Activated T-helper 17 cell treated with anti-CD3 and anti-CD28 coated beads, Interleukin-2, amount 50 U/mL, for 72 hours (primary cell): ENCODE results near the gene FRMD4B. TPM values are rescaled to one million over a fixed set of nuclear protein-coding genes. Genes with fewer than 3 reads are reported as not detected.

ENCODE experiments used
- ATAC-seq: fragments of 150-1000 bp; cut with Tn5 transposase; replicated peaks from 2 replicates; pipeline ENCODE4 v1.10.0; 2021; ENCODE audit warnings: mild to moderate bottlenecking, moderate library complexity
- H3K27ac Mint-ChIP-seq: one replicate; pipeline ENCODE4 v1.8.0; 2022; ENCODE audit warnings: mixed read lengths
- H3K27me3 Mint-ChIP-seq: one replicate; pipeline ENCODE4 v1.8.0; 2022; ENCODE audit warnings: mixed read lengths
- H3K36me3 Mint-ChIP-seq: one replicate; pipeline ENCODE4 v1.8.0; 2022; ENCODE audit warnings: low read depth, mild to moderate bottlenecking, mixed read lengths
- H3K4me1 Mint-ChIP-seq: one replicate; pipeline ENCODE4 v1.8.0; 2022; ENCODE audit warnings: mixed read lengths
- H3K4me3 Mint-ChIP-seq: one replicate; pipeline ENCODE4 v1.8.0; 2022; ENCODE audit warnings: mild to moderate bottlenecking, mixed read lengths
- H3K9me3 Mint-ChIP-seq: one replicate; pipeline ENCODE4 v1.8.0; 2022; ENCODE audit warnings: mixed read lengths
- total RNA-seq, 2 donors: library from RNA; stranded (reverse); gene quantifications; one replicate each; pipeline ENCODE4 v1.2.3, GENCODE V29; 2022

FRMD4B gene
- total RNA-seq, 2 donors from 2014 or later, result 16.6 to 49.0 TPM

DNA sequence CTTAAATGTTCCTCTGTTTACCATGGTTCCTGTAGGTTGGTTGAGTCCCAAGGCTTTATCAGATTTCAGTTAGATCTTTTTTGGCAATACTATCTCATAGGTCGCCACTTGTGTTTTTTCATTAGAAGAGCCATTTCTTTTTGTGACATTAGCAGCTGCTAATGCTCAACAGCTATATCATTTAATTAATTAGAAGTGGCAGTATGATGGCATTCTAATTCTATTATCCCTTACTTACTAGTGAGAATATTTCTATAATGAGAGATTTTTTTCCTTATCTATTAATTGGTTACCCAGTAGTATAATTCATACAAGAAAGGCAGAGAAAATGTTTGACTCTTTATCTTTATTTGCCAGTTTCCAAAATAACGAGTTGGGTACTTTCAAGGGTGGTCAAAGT is 25.2 kb downstream of the FRMD4B start:
- Mint-ChIP-seq H3K4me1 (no peaks in the 10 kb centered on the region), H3K27me3 (peaks cover 3% of the 10 kb centered on the region), H3K36me3 (no peaks in the 10 kb centered on the region), H3K27ac (no peak overlapping the region), H3K9me3 (peaks cover 5% of the 10 kb centered on the region), H3K4me3 (no peak overlapping the region)
- no peak for ATAC-seq

- peaks cover 3% of the 10 kb centered on the region for H3K27me3 Mint-ChIP-seq
- ATAC-seq, result no peak
- H3K9me3 Mint-ChIP-seq, result peaks cover 5% of the 10 kb centered on the region
- no peak overlapping the region for H3K27ac Mint-ChIP-seq
- no peak overlapping the region for H3K4me3 Mint-ChIP-seq
- no peaks in the 10 kb centered on the region for H3K4me1 Mint-ChIP-seq
- H3K36me3 Mint-ChIP-seq, result no peaks in the 10 kb centered on the region
Measured at GRCh38 chr3:69359916-69360315, 26.0 kb downstream of the FRMD4B start.

- peaks cover 3% of the 10 kb centered on the region for H3K27me3 Mint-ChIP-seq
- H3K9me3 Mint-ChIP-seq, result peaks cover 5% of the 10 kb centered on the region
Measured at GRCh38 chr3:69359339-69359893, 26.5 kb downstream of the FRMD4B start.

GRCh38 chr3:69357196-69357595 is 28.7 kb downstream of the FRMD4B start:
- no peak for ATAC-seq
- H3K36me3 Mint-ChIP-seq, result no peaks in the 10 kb centered on the region
- peaks cover 13% of the 10 kb centered on the region for H3K27me3 Mint-ChIP-seq
- peaks cover 5% of the 10 kb centered on the region for H3K9me3 Mint-ChIP-seq
- peaks cover 4% of the 10 kb centered on the region for H3K4me1 Mint-ChIP-seq
- H3K4me3 Mint-ChIP-seq, result no peak overlapping the region
- no peak overlapping the region for H3K27ac Mint-ChIP-seq

More at GRCh38 chr3:69359339-69359893, 26.5 kb downstream of the FRMD4B start:
- no peaks in the 10 kb centered on the region for H3K36me3 Mint-ChIP-seq
- H3K27ac Mint-ChIP-seq, result no peak overlapping the region
- ATAC-seq, result no peak
- no peaks in the 10 kb centered on the region for H3K4me1 Mint-ChIP-seq
- H3K4me3 Mint-ChIP-seq, result no peak overlapping the region

- ATAC-seq, result no peak
- peaks cover 4% of the 10 kb centered on the region for H3K4me1 Mint-ChIP-seq
Measured at GRCh38 chr3:69354948-69355347, 30.9 kb downstream of the FRMD4B start.

DNA sequence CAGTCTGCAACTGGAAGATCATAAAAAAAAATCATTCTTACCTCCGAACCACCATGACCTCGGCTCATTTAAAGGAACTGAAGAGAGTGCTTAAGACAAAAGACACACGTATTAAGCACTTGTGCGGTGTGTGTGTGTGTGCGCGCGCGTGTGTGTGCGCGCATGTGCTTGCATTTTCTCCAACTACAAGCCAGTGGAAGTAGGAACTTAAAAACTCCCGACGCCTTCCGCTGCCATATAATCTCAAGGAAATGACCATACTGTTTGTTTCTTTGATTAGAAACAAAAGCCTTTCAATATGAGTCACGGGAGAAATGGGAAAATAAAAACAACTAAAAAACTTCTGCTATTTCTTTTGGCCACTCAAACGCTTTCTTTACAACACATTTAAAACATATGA is 32.4 kb downstream of the FRMD4B start:
- ATAC-seq, result no peak
- no peak overlapping the region for H3K27ac Mint-ChIP-seq

More at GRCh38 chr3:69354948-69355347, 30.9 kb downstream of the FRMD4B start:
- H3K27me3 Mint-ChIP-seq, result peaks cover 12% of the 10 kb centered on the region
- H3K36me3 Mint-ChIP-seq, result no peaks in the 10 kb centered on the region
- H3K4me3 Mint-ChIP-seq, result no peak overlapping the region
- H3K27ac Mint-ChIP-seq, result no peak overlapping the region
- H3K9me3 Mint-ChIP-seq, result peaks cover 5% of the 10 kb centered on the region

GRCh38 chr3:69353088-69353478 is 32.8 kb downstream of the FRMD4B start:
- no peak for ATAC-seq
- peak overlapping the region; percentile 53 for H3K4me3 Mint-ChIP-seq
- H3K27me3 Mint-ChIP-seq, result peaks cover 12% of the 10 kb centered on the region
- H3K9me3 Mint-ChIP-seq, result no peaks in the 10 kb centered on the region
- H3K36me3 Mint-ChIP-seq, result no peaks in the 10 kb centered on the region
- H3K27ac Mint-ChIP-seq, result no peak overlapping the region
- H3K4me1 Mint-ChIP-seq, result peaks cover 4% of the 10 kb centered on the region

More for the DNA sequence above, 32.4 kb downstream of the FRMD4B start:
- H3K9me3 Mint-ChIP-seq, result no peaks in the 10 kb centered on the region
- H3K27me3 Mint-ChIP-seq, result peaks cover 12% of the 10 kb centered on the region
- no peaks in the 10 kb centered on the region for H3K36me3 Mint-ChIP-seq
- H3K4me1 Mint-ChIP-seq, result peaks cover 4% of the 10 kb centered on the region
- H3K4me3 Mint-ChIP-seq, result peak overlapping the region; percentile 53

GRCh38 chr3:69352305-69353087 is 33.4 kb downstream of the FRMD4B start:
- no peak for ATAC-seq
- no peak overlapping the region for H3K27ac Mint-ChIP-seq
- no peak overlapping the region for H3K4me3 Mint-ChIP-seq
- no peaks in the 10 kb centered on the region for H3K36me3 Mint-ChIP-seq
- peaks cover 4% of the 10 kb centered on the region for H3K4me1 Mint-ChIP-seq
- H3K27me3 Mint-ChIP-seq, result peaks cover 13% of the 10 kb centered on the region
- H3K9me3 Mint-ChIP-seq, result no peaks in the 10 kb centered on the region

GRCh38 chr3:69343875-69344274 is 42.0 kb downstream of the FRMD4B start:
- Mint-ChIP-seq H3K4me3 (no peak overlapping the region), H3K9me3 (no peaks in the 10 kb centered on the region), H3K27ac (no peak overlapping the region), H3K4me1 (no peaks in the 10 kb centered on the region), H3K27me3 (peaks cover 9% of the 10 kb centered on the region), H3K36me3 (no peaks in the 10 kb centered on the region)
- ATAC-seq, result no peak

- no peaks in the 10 kb centered on the region for H3K36me3 Mint-ChIP-seq
- H3K4me1 Mint-ChIP-seq, result no peaks in the 10 kb centered on the region
Measured at GRCh38 chr3:69342074-69342473, 43.8 kb downstream of the FRMD4B start.

DNA sequence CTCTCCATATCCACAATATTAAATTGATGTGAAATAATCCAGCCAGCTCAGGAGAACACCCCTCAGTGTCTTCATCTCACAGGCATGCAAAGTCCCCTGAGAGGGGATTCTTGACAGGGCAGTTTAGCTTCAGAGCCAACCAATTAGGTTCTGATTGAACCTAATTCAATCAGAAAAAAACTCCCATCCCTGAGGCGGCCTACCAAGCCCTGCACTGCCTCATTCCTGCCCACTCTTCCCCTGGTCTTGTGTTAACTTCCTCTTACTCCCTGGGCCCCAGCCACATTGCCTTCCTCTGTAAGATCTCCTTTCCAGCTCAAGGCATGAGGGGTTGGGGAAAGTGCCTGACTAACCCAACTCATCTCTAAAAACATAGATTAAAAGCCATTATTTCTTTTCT is 46.1 kb downstream of the FRMD4B start:
- Mint-ChIP-seq H3K27me3 (no peaks in the 10 kb centered on the region), H3K4me1 (no peaks in the 10 kb centered on the region), H3K27ac (no peak overlapping the region), H3K4me3 (no peak overlapping the region), H3K36me3 (no peaks in the 10 kb centered on the region), H3K9me3 (peaks cover 4% of the 10 kb centered on the region)
- ATAC-seq, result no peak

More at GRCh38 chr3:69342074-69342473, 43.8 kb downstream of the FRMD4B start:
- Mint-ChIP-seq H3K9me3 (no peaks in the 10 kb centered on the region), H3K27me3 (peaks cover 5% of the 10 kb centered on the region), H3K4me3 (no peak overlapping the region), H3K27ac (no peak overlapping the region)
- ATAC-seq, result no peak

DNA sequence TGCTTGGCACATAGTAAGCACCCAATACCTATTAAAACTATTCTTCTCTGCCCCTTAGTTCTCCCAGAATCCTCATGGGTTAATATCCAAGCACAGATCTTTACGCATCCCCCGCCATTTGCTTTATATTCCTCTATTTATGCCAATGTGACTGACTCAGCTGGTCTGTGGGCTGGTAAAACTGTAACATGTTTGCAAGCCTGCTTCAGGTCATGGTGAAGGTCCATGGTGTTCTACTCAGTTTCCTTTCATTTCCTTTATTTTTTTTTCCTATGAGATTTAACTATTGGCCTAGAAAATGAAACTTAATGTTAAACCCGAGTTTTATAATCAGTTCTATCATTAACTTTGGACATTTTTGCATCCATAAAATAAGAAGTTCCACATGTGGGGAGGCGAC is 47.0 kb downstream of the FRMD4B start:
- Mint-ChIP-seq H3K4me1 (no peaks in the 10 kb centered on the region), H3K36me3 (no peaks in the 10 kb centered on the region), H3K27ac (no peak overlapping the region), H3K9me3 (peaks cover 4% of the 10 kb centered on the region), H3K27me3 (no peaks in the 10 kb centered on the region), H3K4me3 (no peak overlapping the region)
- no peak for ATAC-seq

- Mint-ChIP-seq H3K4me3 (no peak overlapping the region), H3K27me3 (peaks cover 4% of the 10 kb centered on the region), H3K36me3 (no peaks in the 10 kb centered on the region), H3K9me3 (peaks cover 4% of the 10 kb centered on the region), H3K4me1 (peaks cover 10% of the 10 kb centered on the region), H3K27ac (no peak overlapping the region)
- no peak for ATAC-seq
Measured at GRCh38 chr3:69332934-69333333, 53.0 kb downstream of the FRMD4B start.

DNA sequence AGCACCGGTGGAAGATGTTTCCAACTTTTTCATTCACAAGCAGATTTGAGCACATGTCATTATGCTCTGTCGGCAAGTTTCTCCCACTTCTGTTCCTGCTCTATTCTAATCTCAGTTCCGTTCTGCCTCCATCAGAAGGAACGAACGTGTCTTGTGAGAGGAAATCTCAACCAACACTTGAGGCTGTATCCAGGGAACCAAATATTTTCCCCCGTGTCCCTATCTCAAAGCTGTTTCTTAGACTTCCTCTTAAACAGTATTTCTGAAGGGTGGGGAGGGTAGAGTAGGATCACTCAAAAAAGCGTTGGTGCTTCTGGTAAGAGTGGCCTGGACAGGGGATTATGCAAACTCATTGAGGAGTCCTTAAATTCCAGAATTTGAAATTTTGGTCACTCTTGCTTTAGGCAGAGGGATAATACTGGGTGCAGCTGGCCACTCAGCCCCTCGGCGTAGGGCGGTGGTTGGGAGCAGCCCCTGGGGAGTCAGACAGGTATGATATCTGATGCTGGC is 54.9 kb downstream of the FRMD4B start:
- no peaks in the 10 kb centered on the region for H3K36me3 Mint-ChIP-seq
- ATAC-seq, result no peak
- H3K4me3 Mint-ChIP-seq, result no peak overlapping the region
- peaks cover 28% of the 10 kb centered on the region for H3K4me1 Mint-ChIP-seq
- H3K9me3 Mint-ChIP-seq, result no peaks in the 10 kb centered on the region
- H3K27me3 Mint-ChIP-seq, result peaks cover 4% of the 10 kb centered on the region
- H3K27ac Mint-ChIP-seq, result no peak overlapping the region

GRCh38 chr3:69329892-69330291 is 56.0 kb downstream of the FRMD4B start:
- peaks cover 28% of the 10 kb centered on the region for H3K4me1 Mint-ChIP-seq
- peaks cover 4% of the 10 kb centered on the region for H3K27me3 Mint-ChIP-seq
- no peaks in the 10 kb centered on the region for H3K36me3 Mint-ChIP-seq
- no peak overlapping the region for H3K4me3 Mint-ChIP-seq
- no peak overlapping the region for H3K27ac Mint-ChIP-seq
- ATAC-seq, result no peak
- H3K9me3 Mint-ChIP-seq, result no peaks in the 10 kb centered on the region
